ENCODE measurements around the gene CD226. TPM values are rescaled to one million over a fixed set of nuclear protein-coding genes. Genes with fewer than 3 reads are reported as not detected.

CD226 gene
- total RNA-seq, 4 donors from 2014 or later: 0.49 to 2.4 (median 1.1) TPM

DNA sequence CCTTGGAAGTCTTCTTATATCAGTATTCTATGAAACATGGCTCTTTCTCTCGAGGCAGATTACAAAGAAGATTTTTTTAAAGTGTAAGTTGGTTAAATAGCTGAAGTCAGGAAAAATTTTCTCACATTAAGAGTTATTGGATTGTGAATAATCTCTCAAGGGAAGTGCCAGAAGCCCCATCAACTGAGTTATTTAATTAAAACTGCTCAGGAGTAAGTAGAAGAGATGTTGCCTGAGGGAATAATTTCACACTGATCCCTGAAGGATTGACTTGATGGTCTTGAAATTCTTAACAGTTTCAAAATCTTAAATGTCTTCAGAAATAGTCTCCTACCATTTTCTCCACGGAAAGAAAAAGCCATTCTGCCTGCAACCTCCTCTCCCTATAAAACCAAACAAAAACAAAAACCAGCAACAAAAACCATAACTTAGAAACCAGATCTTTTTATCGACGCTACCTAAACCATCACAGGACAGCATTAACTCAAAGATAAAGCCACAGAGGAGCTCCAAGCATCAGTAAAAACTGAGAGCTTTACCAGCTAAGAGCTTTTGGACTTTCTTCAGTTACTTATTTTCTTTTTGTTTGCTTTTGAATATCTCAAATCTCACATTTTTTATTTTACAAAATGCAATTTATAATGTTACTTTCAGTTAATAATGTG lies 12.9 kb downstream of the CD226 start:
- TF ChIP-seq, protein P1, sequence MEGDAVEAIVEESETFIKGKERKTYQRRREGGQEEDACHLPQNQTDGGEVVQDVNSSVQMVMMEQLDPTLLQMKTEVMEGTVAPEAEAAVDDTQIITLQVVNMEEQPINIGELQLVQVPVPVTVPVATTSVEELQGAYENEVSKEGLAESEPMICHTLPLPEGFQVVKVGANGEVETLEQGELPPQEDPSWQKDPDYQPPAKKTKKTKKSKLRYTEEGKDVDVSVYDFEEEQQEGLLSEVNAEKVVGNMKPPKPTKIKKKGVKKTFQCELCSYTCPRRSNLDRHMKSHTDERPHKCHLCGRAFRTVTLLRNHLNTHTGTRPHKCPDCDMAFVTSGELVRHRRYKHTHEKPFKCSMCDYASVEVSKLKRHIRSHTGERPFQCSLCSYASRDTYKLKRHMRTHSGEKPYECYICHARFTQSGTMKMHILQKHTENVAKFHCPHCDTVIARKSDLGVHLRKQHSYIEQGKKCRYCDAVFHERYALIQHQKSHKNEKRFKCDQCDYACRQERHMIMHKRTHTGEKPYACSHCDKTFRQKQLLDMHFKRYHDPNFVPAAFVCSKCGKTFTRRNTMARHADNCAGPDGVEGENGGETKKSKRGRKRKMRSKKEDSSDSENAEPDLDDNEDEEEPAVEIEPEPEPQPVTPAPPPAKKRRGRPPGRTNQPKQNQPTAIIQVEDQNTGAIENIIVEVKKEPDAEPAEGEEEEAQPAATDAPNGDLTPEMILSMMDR (IDR thresholded peaks at IDR 0.05; ENCODE audit: low read depth): no peak

DNA sequence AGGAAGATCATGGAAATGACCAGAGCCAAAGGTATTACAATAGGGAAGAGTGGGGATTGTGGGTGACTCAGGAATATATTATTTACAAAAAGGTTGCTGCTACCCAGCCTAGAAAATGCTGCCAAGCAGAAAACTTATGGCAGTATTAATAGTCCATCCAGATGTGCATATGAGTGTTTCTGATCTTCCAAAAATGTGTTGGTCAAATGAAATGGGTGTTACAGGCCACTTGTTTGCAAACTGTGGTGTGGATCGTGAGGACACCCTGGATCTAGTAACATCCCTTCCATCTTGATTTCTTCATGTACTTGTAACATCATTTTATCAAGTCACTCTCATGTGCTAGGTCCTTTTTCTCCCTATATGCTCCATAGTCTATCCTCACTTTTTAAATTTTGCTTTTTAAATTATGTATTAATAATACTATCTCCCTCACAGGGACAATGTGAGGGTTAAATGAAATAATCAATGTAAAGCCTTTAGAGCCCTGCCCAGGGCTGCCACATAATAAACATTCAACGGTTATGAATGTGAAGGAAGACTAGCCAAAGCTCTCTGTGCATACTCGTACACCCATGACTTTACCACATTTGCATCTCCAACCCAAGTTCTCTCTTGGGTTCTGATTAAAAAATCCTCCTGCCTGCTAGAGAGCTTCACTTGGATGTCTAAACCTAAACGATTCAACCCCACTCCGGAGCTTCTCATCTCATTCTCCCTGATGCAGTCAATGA lies 18.5 kb downstream of the CD226 start:
- TF ChIP-seq, protein P1 (IDR thresholded peaks at IDR 0.05; ENCODE audit: low read depth): no peak

DNA sequence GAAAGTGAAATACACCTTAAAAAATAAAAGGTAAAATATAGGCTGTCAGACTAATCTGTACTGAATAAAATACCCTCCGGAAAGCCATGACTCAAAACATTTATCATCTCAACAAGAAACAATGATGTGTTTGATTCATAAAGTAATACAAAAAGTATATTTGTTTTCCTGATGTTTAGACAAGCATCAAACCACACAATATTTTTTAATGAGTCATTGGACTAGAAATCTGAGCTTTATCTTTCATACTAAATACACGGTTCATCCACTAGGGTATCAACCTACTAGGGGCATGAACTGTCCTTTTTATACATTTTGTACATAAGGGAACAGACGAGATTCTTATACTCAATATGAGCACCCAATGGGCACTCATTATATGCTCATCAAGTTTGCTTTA lies 31.3 kb downstream of the CD226 start:
- TF ChIP-seq, protein P1 (IDR thresholded peaks at IDR 0.05; ENCODE audit: low read depth): no peak

DNA sequence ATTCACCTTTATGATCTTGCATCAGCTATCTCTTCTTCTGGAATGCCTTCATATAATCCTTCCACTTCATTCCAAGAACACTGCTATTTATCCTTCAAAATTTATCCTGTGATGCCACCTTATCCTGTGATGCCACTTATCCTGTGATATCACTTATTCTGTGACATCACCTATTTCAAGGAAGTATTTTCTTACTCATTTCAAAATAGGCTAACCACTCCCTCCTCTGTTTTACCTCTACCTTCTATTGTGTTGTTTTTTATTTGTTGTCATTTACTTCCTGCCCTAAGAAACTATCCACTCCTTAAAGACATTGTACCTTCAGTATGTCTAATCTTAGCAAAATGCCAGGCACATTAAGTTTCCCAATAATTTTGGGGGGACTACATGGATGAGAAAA lies 38.8 kb downstream of the CD226 start:
- TF ChIP-seq, protein P1 (IDR thresholded peaks at IDR 0.05; ENCODE audit: low read depth): no peak

DNA sequence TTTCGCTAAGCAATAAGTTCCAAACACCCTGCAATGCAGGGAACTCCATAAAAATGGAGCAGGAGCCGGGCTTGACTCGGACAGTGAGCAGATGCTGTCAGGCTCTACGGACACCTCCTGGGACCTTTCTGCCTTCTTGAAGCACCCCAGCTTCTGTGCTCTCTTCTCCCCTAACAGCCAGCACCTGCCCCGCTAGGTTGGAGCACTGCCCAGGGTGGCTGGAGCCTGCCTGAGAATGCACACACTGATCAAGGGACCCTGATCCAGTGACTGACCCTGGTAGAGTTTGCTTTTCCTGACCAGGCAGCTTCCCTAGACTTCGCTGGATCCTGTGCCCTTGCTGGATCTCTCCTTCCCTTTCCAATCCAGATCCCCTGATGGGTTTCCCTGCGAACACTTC lies 40.9 kb downstream of the CD226 start:
- TF ChIP-seq, protein P1 (IDR thresholded peaks at IDR 0.05; ENCODE audit: low read depth): no peak

DNA sequence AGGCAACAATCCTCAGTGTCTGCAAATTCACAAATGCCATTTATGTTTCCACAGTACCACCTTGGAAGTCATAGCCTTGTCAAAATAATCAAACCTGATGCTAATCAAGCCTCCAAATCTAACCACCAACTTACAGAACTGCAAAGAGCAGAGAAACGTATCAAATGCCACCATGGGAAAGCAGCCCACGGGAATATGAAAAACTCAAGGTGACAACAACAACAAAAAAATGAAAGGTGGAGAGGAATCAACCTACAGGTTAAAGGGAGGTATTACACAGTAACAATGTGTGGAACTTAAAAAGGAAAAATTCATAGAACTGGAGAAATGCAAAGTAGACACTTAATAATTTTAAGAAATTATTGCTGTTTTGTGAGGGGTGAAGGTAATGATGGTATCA lies 46.7 kb downstream of the CD226 start:
- TF ChIP-seq, protein P1 (IDR thresholded peaks at IDR 0.05; ENCODE audit: low read depth): no peak

DNA sequence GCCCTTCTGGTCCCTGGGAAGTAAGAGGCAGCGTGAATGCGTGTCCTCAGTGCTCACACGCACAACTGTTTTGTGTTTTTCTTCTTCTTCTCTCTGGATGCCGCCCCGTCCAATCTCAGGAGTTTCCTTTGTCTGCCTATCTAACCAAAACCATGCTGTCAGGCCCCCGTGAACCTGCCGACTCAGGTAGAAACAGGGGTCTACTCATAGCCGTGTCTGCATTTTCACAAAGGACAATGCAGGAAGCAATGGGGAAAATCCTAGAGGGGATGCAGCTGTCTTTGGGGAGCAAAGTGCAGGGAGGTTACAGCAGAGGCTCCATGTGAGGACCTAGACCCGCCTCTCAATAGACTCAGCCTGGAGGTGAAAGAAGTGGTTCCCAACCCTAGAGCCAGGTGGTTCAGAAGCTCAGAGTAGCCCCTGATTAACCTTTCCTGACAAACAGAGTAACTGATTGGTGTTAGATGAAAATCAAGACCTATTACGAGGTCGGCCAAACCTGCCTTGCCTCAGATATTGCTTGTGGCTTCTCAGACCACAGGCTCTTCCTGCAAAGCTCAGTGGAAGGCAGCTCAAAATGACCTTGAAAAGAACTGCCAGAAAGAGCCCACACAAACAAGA lies 49.3 kb downstream of the CD226 start:
- TF ChIP-seq, protein P1 (IDR thresholded peaks at IDR 0.05; ENCODE audit: low read depth): no peak
